ENCODE results near the gene PCOLCE2.

Gene PCOLCE2

GRCh38 chr3:142898346-142899213 is 9.7 kb upstream of the PCOLCE2 start:
- no peak overlapping the region for H3K4me3 ChIP-seq (ENCODE audit: low read depth, low read length)
- H3K9me3 ChIP-seq (ENCODE audit: control insufficient read depth, insufficient read depth, low read depth, low read length), result peaks cover 8% of the 10 kb centered on the region
- no peak overlapping the region for H3K27ac ChIP-seq (ENCODE audit: low read depth, low read length)
- no peak overlapping the region for H3K9ac ChIP-seq (ENCODE audit: low read length)
- no peaks in the 10 kb centered on the region for H3K36me3 ChIP-seq (ENCODE audit: control insufficient read depth, insufficient read depth, low read length)
- no peaks in the 10 kb centered on the region for H3K4me1 ChIP-seq (ENCODE audit: control insufficient read depth, insufficient read depth, low read length)
- no peaks in the 10 kb centered on the region for H3K27me3 ChIP-seq (ENCODE audit: control insufficient read depth, insufficient read depth, low read length)

GRCh38 chr3:142897807-142898206 is 8.9 kb upstream of the PCOLCE2 start:
- no peak overlapping the region for H3K9ac ChIP-seq (ENCODE audit: low read length)
- H3K27me3 ChIP-seq (ENCODE audit: control insufficient read depth, insufficient read depth, low read length), result no peaks in the 10 kb centered on the region
- H3K27ac ChIP-seq (ENCODE audit: low read depth, low read length), result no peak overlapping the region
- no peaks in the 10 kb centered on the region for H3K4me1 ChIP-seq (ENCODE audit: control insufficient read depth, insufficient read depth, low read length)
- H3K4me3 ChIP-seq (ENCODE audit: low read depth, low read length), result no peak overlapping the region
- H3K9me3 ChIP-seq (ENCODE audit: control insufficient read depth, insufficient read depth, low read depth, low read length), result peaks cover 8% of the 10 kb centered on the region
- H3K36me3 ChIP-seq (ENCODE audit: control insufficient read depth, insufficient read depth, low read length), result no peaks in the 10 kb centered on the region

DNA sequence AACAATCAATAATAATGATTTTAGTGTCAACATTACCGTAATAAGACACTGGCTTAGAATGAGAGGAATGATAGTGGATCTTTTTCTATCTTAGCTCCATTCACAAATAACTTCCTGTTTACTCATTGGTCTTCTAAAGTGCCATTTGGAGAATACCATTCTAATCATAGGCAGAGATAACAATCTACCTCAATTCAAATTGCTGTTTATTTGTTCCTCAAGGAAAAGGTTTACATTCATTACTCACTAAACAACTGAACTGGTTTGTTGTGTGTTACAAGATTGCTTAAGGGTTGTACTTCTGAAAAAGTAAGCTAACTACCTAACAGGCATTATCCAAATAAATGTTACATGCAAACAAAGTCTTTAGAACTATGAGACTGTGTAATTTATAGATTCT is 8.1 kb upstream of the PCOLCE2 start:
- H3K4me3 ChIP-seq (ENCODE audit: low read depth, low read length), result no peak overlapping the region
- H3K4me1 ChIP-seq (ENCODE audit: control insufficient read depth, insufficient read depth, low read length), result no peaks in the 10 kb centered on the region
- H3K36me3 ChIP-seq (ENCODE audit: control insufficient read depth, insufficient read depth, low read length), result no peaks in the 10 kb centered on the region
- no peak overlapping the region for H3K27ac ChIP-seq (ENCODE audit: low read depth, low read length)
- H3K27me3 ChIP-seq (ENCODE audit: control insufficient read depth, insufficient read depth, low read length), result no peaks in the 10 kb centered on the region
- H3K9me3 ChIP-seq (ENCODE audit: control insufficient read depth, insufficient read depth, low read depth, low read length), result peaks cover 8% of the 10 kb centered on the region
- H3K9ac ChIP-seq (ENCODE audit: low read length), result no peak overlapping the region

GRCh38 chr3:142896201-142896755 is 7.4 kb upstream of the PCOLCE2 start:
- Histone ChIP-seq H3K27ac (ENCODE audit: low read depth, low read length) (no peak overlapping the region), H3K27me3 (ENCODE audit: control insufficient read depth, insufficient read depth, low read length) (no peaks in the 10 kb centered on the region)

GRCh38 chr3:142894493-142894892 is 5.6 kb upstream of the PCOLCE2 start:
- H3K9me3 ChIP-seq (ENCODE audit: control insufficient read depth, insufficient read depth, low read depth, low read length), result peaks cover 8% of the 10 kb centered on the region
- H3K27me3 ChIP-seq (ENCODE audit: control insufficient read depth, insufficient read depth, low read length), result peaks cover 8% of the 10 kb centered on the region
- H3K27ac ChIP-seq (ENCODE audit: low read depth, low read length), result no peak overlapping the region
- no peak overlapping the region for H3K9ac ChIP-seq (ENCODE audit: low read length)
- no peaks in the 10 kb centered on the region for H3K36me3 ChIP-seq (ENCODE audit: control insufficient read depth, insufficient read depth, low read length)
- H3K4me3 ChIP-seq (ENCODE audit: low read depth, low read length), result no peak overlapping the region
- H3K4me1 ChIP-seq (ENCODE audit: control insufficient read depth, insufficient read depth, low read length), result no peaks in the 10 kb centered on the region

More at GRCh38 chr3:142896201-142896755, 7.4 kb upstream of the PCOLCE2 start:
- Histone ChIP-seq H3K4me3 (ENCODE audit: low read depth, low read length) (no peak overlapping the region), H3K36me3 (ENCODE audit: control insufficient read depth, insufficient read depth, low read length) (no peaks in the 10 kb centered on the region), H3K9ac (ENCODE audit: low read length) (no peak overlapping the region), H3K9me3 (ENCODE audit: control insufficient read depth, insufficient read depth, low read depth, low read length) (peaks cover 8% of the 10 kb centered on the region), H3K4me1 (ENCODE audit: control insufficient read depth, insufficient read depth, low read length) (no peaks in the 10 kb centered on the region)

GRCh38 chr3:142892714-142893113 is 3.8 kb upstream of the PCOLCE2 start:
- no peaks in the 10 kb centered on the region for H3K9me3 ChIP-seq (ENCODE audit: control insufficient read depth, insufficient read depth, low read depth, low read length)
- no peak overlapping the region for H3K9ac ChIP-seq (ENCODE audit: low read length)
- H3K4me3 ChIP-seq (ENCODE audit: low read depth, low read length), result no peak overlapping the region
- H3K4me1 ChIP-seq (ENCODE audit: control insufficient read depth, insufficient read depth, low read length), result peaks cover 7% of the 10 kb centered on the region; the same call in 1 of the 2 replicates
- H3K27ac ChIP-seq (ENCODE audit: low read depth, low read length), result no peak overlapping the region
- no peaks in the 10 kb centered on the region for H3K36me3 ChIP-seq (ENCODE audit: control insufficient read depth, insufficient read depth, low read length)
- H3K27me3 ChIP-seq (ENCODE audit: control insufficient read depth, insufficient read depth, low read length), result peaks cover 13% of the 10 kb centered on the region

DNA sequence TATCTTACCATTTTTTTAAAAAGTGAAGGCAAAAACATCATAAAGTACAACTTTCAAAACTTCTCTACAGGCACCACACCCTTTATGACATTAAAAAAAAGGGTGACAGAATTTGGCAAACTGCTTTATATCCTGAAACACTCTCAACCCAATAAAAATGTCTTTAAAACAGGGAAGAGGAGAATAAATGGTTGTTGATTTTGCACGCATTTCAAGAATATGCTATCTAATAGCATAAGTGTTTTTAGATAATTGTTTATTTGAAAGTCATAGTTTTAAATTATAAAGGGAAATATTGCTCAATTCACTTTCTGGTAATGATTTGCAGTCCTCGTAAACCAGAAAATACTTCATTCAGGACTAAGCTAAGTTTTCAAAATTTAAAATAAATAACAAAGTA is 1.7 kb upstream of the PCOLCE2 start:
- peaks cover 13% of the 10 kb centered on the region for H3K27me3 ChIP-seq (ENCODE audit: control insufficient read depth, insufficient read depth, low read length)
- H3K9ac ChIP-seq (ENCODE audit: low read length), result no peak overlapping the region

DNA sequence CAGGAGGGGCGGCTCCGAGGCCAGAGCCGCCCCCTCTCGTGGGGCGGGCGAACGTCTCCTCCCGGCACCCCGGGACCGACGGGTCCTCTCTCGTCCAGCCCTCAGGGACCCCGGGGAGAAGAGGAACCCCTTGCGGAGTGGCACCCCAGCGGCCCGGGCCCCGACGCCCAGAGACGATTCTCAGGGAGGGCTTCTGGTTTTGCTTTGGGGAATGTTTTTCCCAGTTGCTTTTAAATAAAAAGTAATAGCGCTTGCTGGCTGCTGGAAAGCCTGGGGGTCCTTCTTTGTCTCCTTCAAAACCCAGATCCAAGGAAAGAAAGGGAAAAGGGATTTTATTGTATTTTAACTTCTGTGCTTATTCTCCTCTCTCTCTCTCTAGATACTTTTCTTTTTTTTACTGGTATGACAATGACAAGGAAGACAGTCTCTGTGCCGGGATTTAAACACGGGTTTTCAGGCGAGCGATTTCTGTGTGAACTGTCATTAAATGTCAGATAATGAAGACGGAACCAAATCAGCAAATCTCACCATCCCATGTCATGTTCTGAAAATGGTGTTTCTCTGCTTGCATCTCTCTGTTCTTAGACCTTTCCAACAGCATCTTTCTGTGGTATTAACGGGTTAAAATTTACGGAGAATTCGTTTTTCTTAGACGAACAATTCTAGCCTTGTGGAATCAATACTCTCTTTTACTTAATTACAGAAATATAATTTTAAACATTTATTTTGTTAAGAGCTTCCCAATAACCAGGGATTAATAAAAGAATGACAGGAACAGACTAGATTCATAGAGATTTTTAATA is 530 bp upstream of the PCOLCE2 start:
- no peak overlapping the region for H3K27ac ChIP-seq (ENCODE audit: low read depth, low read length)
- peak overlapping the region; percentile 81 for H3K9ac ChIP-seq (ENCODE audit: low read length)
- peak overlapping the region; percentile 67 for H3K4me3 ChIP-seq (ENCODE audit: low read depth, low read length)
- H3K9me3 ChIP-seq (ENCODE audit: control insufficient read depth, insufficient read depth, low read depth, low read length), result no peaks in the 10 kb centered on the region
- H3K36me3 ChIP-seq (ENCODE audit: control insufficient read depth, insufficient read depth, low read length), result no peaks in the 10 kb centered on the region
- peaks cover 13% of the 10 kb centered on the region for H3K27me3 ChIP-seq (ENCODE audit: control insufficient read depth, insufficient read depth, low read length)
- peaks cover 13% of the 10 kb centered on the region; the same call in 1 of the 2 replicates for H3K4me1 ChIP-seq (ENCODE audit: control insufficient read depth, insufficient read depth, low read length)

More for the DNA sequence above, 1.7 kb upstream of the PCOLCE2 start:
- Histone ChIP-seq H3K27ac (ENCODE audit: low read depth, low read length) (no peak overlapping the region), H3K4me3 (ENCODE audit: low read depth, low read length) (no peak overlapping the region), H3K4me1 (ENCODE audit: control insufficient read depth, insufficient read depth, low read length) (peaks cover 13% of the 10 kb centered on the region; the same call in 1 of the 2 replicates), H3K36me3 (ENCODE audit: control insufficient read depth, insufficient read depth, low read length) (no peaks in the 10 kb centered on the region), H3K9me3 (ENCODE audit: control insufficient read depth, insufficient read depth, low read depth, low read length) (no peaks in the 10 kb centered on the region)

- peaks cover 13% of the 10 kb centered on the region; the same call in 1 of the 2 replicates for H3K4me1 ChIP-seq (ENCODE audit: control insufficient read depth, insufficient read depth, low read length)
- H3K27ac ChIP-seq (ENCODE audit: low read depth, low read length), result peak overlapping the region; percentile 20; the same call in 1 of the 2 replicates
- peaks cover 13% of the 10 kb centered on the region for H3K27me3 ChIP-seq (ENCODE audit: control insufficient read depth, insufficient read depth, low read length)
- peak overlapping the region; percentile 81 for H3K9ac ChIP-seq (ENCODE audit: low read length)
- no peaks in the 10 kb centered on the region for H3K36me3 ChIP-seq (ENCODE audit: control insufficient read depth, insufficient read depth, low read length)
- peak overlapping the region; percentile 67 for H3K4me3 ChIP-seq (ENCODE audit: low read depth, low read length)
- H3K9me3 ChIP-seq (ENCODE audit: control insufficient read depth, insufficient read depth, low read depth, low read length), result no peaks in the 10 kb centered on the region
Measured at GRCh38 chr3:142888099-142888480, 793 bp downstream of the PCOLCE2 start.

GRCh38 chr3:142886940-142887339 is 1.9 kb downstream of the PCOLCE2 start:
- no peak overlapping the region for H3K27ac ChIP-seq (ENCODE audit: low read depth, low read length)
- no peaks in the 10 kb centered on the region for H3K36me3 ChIP-seq (ENCODE audit: control insufficient read depth, insufficient read depth, low read length)
- peaks cover 13% of the 10 kb centered on the region for H3K27me3 ChIP-seq (ENCODE audit: control insufficient read depth, insufficient read depth, low read length)
- H3K4me1 ChIP-seq (ENCODE audit: control insufficient read depth, insufficient read depth, low read length), result peaks cover 13% of the 10 kb centered on the region; the same call in 1 of the 2 replicates
- H3K4me3 ChIP-seq (ENCODE audit: low read depth, low read length), result no peak overlapping the region
- H3K9ac ChIP-seq (ENCODE audit: low read length), result no peak overlapping the region
- H3K9me3 ChIP-seq (ENCODE audit: control insufficient read depth, insufficient read depth, low read depth, low read length), result no peaks in the 10 kb centered on the region

Data from HUES6 (cell line).